Right forelimb (tissue), 1 donor: ENCODE results near the gene EEF1E1.

Experiments used
- DNase-seq: peaks from one replicate; pipeline ENCODE4 v3.0.0-alpha.2; 2018

The EEF1E1 gene

GRCh38 chr6:8102122-8102958 lies at the start of gene EEF1E1:
EEF1E1 (minus strand) TSS chr6:8102548; CDS start chr6:8102521, 27 bp downstream.
- DNase-seq, result peak; percentile 94

GRCh38 chr6:8149350-8149749 lies 47.0 kb upstream of the EEF1E1 start:
- DNase-seq, result no peak

DNA sequence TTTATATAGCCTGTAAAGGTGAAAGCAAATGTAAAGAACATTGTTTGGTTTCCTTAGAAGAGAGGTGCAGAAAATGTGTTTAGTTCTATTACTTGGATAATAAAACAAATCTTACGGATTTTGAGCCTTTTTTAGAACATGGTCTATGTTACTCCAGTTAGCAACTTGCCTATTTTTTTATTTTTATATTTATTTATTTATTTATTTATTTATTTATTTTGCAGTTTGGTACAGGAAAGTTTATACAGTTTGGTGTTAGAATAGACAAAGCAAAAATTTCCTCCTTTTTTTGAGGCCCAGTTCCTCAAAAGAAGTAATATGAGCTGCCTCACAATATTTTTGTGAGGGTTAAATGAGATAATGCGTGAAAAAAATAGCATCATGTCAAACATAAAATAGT lies 41.6 kb upstream of the EEF1E1 start:
- DNase-seq, result no peak

GRCh38 chr6:8139451-8139850 lies 37.1 kb upstream of the EEF1E1 start:
- no peak for DNase-seq

- DNase-seq, result no peak
Observed at GRCh38 chr6:8137529-8137939, 35.2 kb upstream of the EEF1E1 start.

- no peak for DNase-seq
Observed at GRCh38 chr6:8135276-8135675, 32.9 kb upstream of the EEF1E1 start.

GRCh38 chr6:8132130-8132529 lies 29.8 kb upstream of the EEF1E1 start:
- no peak for DNase-seq

- DNase-seq, result peak; percentile 64
Observed at GRCh38 chr6:8131265-8131897, 29.0 kb upstream of the EEF1E1 start.

DNA sequence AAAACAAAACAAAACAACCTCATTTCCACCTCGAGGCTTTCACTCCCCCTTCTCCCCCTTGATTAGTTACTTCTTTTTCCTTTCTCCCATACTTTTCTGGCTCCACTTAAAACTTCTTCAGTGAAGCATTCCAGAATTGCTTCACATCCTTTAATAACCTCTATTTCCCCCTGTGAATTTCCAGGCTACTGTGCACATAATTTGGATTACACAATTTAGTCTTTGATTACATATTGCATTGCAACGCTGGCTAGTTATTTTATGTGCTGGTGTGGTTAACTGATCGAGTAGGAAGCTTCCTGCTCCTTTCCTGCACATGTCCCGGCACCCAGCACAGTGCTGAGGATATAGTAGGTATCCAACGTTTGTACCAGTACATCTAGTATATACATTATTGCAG lies 28.1 kb upstream of the EEF1E1 start:
- no peak for DNase-seq

DNA sequence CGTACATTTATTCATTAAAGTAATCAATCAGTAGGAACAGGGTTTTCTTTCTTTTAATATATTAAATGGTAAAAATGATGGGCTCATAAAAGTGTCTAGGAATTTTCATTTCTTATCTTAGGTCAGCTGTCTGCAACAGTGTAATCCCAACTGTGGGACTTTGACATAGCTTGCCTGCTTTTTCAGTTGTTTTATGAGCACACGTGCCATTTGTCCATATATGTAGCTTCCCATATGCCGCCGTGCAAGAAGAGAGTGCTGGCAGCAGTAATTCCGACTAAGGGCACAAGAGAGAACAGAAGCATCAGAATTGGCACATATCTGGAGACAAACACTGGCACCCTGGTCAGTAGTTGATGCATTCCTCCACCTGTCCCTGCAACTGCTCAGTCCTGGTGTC lies 20.9 kb upstream of the EEF1E1 start:
- no peak for DNase-seq

DNA sequence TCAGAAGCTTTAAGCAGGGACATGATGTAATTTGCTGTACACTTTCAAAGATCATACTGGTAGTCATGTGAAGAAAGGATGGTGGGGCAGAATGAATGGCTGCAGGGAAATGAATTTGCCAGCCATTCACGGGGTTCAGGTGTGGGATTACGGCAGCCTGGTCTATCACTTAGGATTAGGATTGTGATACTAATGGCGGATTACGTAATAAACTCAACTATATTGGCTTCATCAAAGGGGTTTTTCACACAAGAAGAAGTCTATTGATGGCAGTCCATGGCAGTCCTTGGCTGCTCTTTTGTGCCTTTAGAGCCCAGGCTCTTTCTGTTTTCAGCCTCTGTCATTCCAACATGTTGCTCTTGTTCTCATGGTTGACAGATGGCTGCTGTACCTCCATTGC lies 12.6 kb upstream of the EEF1E1 start:
- DNase-seq, result no peak

GRCh38 chr6:8113131-8113654 lies 10.8 kb upstream of the EEF1E1 start:
- DNase-seq, result no peak

GRCh38 chr6:8110725-8111124 lies 8.4 kb upstream of the EEF1E1 start:
- no peak for DNase-seq

GRCh38 chr6:8110117-8110721 lies 7.9 kb upstream of the EEF1E1 start:
- no peak for DNase-seq

DNA sequence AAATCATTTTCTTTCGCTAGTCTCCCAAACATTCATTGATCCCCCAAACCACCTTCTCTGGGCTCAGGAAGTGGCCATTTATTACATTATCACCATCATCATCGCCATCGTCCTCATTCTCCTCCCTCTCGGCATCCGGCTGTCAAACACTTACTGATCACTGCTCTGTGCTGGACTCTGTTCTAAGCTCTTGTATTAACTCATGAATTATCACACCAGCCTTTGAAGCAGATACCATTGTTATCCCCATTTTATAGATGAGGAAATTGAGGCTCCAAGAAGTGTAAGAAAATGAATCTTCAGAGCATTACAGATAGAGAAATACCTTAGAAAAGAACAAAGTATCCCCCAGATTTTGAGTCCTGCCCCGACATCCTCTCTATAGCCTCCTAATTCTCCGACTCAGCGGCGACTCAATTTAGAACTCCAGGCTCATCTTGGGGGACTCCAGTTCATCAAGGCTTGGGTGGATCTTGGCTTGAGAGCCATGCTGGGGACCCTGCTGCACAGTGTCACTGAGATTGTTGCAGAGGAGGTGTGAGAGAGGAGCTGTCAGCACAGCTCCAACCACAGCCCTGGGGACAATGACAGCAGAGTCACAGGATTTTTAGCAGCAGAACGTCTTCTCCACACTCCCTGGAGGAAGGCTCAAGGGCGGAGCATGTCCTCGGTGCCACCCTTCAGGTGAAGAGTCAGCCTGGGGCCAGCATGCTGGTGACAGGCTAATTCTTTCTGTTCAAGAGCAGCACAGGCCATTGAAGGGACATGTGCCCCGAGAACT lies 6.6 kb upstream of the EEF1E1 start:
- DNase-seq, result no peak

DNA sequence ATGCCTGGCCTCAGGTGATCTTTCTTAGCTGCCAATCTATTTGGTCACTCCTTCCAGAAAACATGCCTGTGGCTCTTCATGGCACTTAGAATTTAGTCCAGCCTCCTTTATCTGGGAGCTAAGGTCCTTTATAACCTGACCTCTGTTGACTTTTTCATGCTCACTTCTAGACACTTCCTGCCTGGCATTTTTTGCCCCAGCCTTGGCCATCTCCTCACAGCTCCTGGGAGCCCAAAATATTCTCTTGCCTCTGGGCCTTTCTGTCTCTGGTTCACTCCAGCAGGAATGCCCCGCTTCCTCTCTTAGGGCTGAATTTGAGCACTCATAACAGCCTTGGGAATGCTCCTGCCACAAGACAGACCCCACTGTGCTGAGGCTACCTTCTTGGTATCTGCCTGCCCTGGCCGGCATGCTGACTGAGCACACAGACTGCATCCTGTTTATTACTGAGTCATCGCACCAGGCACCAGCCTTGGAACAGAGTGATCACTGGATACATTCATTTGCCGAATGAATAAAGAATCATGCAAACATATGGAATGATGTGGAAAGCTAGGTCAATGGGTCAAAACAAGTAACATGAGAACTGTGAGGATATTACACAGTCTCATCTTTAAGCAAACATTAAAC lies 5.8 kb upstream of the EEF1E1 start:
- DNase-seq, result no peak

DNA sequence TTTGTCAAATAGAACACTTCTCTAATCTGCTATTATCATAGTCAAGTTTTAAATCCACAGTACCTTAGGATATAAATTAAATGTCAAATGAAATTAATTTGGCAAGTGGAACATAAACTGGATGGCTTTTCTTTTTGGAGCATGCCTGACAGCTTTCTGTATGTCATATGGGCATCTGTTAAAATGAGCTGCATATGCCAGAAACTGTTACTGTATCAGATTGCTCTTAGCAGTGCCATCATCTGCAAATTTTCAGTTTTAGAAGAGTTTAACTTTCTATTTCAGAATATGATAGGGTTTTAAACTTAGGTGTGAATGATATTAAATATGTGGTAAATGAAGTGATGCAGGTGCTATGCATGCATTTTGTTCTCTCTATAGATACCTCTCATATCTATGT lies 3.4 kb upstream of the EEF1E1 start:
- DNase-seq, result no peak

DNA sequence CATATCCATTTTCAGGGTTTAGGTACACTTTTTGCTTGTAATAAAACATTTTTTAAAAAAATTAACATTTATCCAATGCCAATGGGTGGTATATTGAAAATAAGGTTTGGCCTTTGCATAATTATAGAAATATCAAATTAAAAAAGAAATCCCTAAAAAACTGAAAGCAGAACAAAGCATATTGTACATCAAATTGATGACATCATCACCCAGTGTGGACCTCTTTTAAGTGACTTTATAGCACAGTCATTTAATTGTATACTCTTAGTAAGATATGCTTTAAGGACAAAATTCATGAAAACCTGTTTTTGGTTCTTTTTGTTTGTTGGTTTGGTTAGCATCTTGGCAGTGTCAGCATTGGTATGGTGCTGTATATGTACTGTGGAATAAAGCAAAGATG lies 1.4 kb upstream of the EEF1E1 start:
- no peak for DNase-seq

DNA sequence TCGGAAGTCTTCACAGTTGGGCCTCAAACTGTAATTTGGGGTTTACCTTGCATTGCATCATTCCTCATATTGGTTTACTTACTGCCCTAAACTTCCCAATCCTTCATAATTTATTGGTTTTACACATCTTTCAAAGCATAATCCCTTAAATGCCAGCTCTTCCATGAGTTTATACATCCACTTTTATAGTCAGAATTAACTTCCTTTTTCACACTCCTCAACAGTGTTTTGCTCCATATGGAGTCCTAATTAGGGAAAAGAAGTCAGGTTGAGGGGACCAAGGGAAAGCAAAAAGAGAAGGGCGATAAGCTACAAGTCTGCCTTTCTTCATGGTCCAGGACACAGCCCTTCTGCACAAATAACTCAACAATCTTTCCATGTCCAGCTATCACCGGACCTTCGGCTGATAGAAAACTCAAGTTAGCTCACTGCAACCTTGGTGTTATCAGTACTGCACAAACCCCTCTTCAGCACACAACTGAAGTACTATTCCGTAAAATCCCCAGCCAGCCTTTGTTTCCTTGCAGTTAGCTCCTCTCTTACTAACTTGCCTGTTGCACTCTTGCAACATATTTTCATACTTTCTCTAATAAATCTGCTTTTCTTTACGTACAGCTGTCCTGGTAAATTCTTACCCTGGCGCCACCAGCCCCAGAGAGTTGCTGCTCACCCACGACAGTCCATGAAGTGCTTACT lies 2.0 kb downstream of the EEF1E1 start:
- no peak for DNase-seq

DNA sequence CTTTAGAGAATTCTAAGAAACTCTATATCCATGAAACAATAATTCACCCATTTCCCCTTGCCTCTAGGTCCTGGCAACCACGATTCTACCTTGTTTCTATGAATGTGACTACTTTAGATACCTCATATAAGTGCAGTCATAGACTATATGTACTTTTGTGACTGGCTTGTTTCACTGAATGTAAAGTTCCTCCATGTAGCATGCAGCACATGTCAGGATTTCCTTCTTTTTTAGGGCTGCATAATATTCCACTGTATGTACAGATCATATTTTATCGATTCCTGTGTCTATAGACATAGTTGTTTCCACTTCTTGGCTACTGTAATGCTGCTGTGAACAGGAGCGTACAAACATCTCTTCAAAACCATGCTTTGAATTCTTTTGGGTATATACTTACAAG lies 11.7 kb downstream of the EEF1E1 start:
- no peak for DNase-seq

DNA sequence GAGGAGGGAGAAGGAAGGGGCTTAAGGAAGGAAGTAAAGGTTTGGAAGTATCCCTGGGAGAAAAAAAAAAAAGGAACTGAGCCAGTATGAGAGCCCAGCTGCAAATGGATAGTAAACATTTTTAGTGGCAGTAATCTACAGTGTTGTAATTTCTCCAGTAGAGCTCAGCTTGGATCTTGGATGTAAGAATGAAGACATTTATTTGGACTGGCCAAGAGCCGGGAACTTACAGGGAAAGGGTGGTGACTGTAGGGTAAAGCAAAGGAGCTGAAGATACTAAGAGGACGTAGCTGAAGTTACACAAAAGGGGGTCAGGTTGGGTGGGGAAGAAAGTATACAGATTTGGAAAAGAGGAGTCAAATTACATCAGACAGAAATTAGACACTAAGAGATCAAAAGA lies 13.5 kb downstream of the EEF1E1 start:
- no peak for DNase-seq
